Head of caudate nucleus (tissue), 42 donors: Measurements from ENCODE around the gene ALPK3.

Source experiments
- DNase-seq, 42 donors: peaks; one replicate each; pipeline versions ENCODE4 v3.0.0 to v3.0.0-alpha.2; 2020 to 2021; ENCODE audit warnings: mixed read lengths in 7 of 42
- intact Hi-C: fragments of 100-400 bp; cut with DNase I; formaldehyde crosslinking; loops from one replicate; pipeline ENCODE4 v1.15.0; 2022

The ALPK3 gene, protein sequence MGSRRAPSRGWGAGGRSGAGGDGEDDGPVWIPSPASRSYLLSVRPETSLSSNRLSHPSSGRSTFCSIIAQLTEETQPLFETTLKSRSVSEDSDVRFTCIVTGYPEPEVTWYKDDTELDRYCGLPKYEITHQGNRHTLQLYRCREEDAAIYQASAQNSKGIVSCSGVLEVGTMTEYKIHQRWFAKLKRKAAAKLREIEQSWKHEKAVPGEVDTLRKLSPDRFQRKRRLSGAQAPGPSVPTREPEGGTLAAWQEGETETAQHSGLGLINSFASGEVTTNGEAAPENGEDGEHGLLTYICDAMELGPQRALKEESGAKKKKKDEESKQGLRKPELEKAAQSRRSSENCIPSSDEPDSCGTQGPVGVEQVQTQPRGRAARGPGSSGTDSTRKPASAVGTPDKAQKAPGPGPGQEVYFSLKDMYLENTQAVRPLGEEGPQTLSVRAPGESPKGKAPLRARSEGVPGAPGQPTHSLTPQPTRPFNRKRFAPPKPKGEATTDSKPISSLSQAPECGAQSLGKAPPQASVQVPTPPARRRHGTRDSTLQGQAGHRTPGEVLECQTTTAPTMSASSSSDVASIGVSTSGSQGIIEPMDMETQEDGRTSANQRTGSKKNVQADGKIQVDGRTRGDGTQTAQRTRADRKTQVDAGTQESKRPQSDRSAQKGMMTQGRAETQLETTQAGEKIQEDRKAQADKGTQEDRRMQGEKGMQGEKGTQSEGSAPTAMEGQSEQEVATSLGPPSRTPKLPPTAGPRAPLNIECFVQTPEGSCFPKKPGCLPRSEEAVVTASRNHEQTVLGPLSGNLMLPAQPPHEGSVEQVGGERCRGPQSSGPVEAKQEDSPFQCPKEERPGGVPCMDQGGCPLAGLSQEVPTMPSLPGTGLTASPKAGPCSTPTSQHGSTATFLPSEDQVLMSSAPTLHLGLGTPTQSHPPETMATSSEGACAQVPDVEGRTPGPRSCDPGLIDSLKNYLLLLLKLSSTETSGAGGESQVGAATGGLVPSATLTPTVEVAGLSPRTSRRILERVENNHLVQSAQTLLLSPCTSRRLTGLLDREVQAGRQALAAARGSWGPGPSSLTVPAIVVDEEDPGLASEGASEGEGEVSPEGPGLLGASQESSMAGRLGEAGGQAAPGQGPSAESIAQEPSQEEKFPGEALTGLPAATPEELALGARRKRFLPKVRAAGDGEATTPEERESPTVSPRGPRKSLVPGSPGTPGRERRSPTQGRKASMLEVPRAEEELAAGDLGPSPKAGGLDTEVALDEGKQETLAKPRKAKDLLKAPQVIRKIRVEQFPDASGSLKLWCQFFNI (N-terminal part only)

DNA sequence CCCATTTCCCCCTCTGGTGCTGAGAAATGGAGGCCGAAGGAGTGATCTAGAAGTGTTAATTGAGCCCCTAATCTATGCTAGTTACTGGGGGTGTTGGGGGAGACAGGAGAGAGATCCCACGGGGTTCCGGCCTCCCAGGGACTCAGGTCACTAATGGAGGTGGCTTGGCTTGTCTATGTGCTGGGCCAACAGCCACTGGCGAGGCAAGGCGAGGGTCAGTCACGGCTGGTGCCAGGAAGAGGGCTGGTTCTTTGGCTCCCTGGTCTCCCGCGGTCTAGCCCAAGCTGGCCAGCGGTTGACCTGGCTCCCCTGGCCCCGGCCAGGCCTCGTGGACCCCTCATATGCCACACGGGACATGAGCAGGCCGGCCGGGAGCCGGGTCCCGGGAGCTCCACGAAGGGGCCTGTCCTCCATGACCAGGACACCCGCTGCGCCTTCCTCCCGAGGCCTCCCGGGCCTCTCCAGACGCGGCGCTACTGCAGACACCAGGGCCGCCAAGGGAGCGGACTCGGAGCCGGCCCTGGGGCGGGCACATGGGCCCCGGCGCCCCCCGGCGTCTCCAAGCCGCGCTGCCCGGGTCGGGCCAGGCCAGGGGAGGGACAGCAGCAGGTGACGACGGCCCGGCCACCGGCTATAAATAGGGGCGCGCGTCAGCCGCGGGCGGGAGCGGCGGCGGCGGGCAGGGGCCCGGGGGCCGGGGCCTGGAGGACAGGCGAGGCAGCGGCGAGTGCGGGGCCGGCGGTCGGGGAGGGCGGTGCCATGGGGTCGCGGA is at the start of gene ALPK3:
Gene ALPK3 (plus strand): TSS at position 663 of the 772 bp plus-strand sequence. CDS start 97 bp downstream, at position 760.
- DNase-seq, result peak in 9 of 42 donors; percentile 18 to 58 (median 26)
- intact Hi-C loops, result no loop called here

DNA sequence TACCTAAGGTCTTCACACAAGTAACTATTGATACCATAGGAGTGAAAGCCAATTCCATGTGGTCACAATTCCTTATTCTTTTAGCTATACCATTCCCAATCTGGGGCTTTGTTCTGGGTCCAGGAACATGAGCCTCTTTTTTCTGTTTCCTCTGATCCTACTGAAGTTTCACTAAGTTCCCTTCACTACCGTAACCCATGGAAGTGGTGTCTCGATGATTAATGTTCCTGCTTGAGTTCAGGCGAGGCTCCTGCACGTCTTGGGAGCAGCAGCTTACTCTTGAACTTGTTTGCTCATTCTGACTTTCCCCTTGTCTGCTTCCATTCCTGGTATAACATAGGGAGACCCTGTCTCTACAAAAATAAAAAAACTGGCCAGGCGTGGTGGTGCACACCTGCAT is 45.1 kb upstream of the ALPK3 start:
- DNase-seq, result no peak
- intact Hi-C loops, result no loop called here

DNA sequence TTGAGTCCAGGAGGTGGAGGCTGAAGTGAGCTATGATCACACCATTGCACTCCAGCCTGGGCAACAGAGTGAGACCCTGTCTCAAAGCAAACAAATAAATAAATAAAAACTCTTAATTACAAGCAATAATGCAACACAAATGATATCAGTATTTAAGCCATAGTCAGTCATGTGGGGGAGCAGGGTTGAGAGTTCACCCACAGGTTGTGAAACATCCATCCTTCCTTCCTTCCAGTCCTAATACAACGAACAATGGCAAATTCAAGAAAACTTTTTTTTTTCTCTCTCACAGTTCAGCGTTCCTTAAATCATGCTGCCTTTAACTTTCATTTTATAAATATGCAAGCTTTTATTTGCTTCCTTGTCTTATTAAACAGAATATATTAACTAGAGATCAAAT is 44.7 kb upstream of the ALPK3 start:
- intact Hi-C loops, result no loop called here
- DNase-seq, result no peak

DNA sequence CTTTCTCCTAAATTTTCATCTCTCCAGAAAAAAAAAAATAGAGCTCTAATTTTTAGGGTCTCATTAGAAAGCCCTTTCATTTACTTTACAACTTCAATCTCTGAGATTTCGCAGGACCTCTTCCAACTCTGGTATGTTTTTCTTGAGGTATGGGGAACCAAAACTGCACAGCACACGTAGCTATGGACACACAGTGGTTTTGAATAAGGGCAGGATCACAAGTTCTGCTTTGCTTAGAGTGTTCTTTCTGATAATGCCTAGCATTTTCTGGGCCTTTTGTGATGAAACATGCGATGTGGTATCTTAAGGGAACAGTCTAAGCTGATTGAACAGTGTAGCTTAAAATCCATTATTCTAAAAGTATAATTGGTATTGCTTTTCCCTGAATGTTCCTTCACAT is 43.4 kb upstream of the ALPK3 start:
- intact Hi-C loops, result no loop called here
- DNase-seq, result no peak

DNA sequence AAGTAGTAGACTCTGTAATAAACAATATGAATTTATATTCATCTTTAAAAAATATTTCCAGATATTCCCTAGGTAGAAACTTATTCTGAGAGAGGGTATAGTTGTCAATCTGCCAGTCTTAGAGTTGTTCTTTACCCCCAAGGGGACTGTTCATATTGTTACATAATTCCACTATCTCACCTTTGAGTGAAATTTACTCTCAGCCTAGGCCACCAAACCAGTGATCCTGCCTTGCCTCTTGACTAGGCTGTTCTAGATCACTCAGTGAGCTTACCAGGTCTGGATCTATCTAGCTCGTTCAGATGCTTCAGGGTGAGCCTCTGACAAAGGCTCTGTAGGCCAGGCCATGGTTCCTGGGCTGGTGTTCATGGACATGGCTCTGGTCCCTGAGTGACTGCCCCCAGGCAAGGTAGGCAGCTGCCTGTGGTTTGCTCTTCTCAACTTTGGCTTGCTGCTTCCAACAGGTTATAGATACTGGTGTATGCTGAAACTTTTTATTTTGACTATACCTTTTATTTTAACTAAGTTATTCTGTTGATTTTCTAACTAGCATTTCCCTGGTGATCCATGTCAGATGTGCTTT is 41.2 kb upstream of the ALPK3 start:
- DNase-seq, result no peak
- intact Hi-C loops, result no loop called here

DNA sequence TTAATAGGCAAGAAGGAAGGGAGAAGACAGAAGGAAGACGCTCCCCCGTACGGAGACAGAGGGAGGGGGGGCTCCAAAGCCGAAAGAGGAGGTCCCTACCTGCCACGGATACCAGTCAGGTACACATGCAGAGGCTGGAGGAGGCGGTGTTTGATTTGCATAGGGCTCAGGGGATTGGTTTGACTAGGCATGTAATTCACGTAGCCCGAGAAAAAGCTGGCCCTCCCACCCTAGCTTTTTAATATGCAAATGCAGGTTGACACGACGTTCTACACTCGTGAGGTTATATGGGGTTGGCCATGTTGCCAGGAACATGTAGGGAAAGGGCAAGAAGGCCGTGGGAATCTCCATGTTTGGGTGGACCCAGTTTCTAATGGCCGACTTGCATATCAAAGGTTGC is 39.0 kb upstream of the ALPK3 start:
- intact Hi-C loops, result no loop called here
- DNase-seq, result no peak

DNA sequence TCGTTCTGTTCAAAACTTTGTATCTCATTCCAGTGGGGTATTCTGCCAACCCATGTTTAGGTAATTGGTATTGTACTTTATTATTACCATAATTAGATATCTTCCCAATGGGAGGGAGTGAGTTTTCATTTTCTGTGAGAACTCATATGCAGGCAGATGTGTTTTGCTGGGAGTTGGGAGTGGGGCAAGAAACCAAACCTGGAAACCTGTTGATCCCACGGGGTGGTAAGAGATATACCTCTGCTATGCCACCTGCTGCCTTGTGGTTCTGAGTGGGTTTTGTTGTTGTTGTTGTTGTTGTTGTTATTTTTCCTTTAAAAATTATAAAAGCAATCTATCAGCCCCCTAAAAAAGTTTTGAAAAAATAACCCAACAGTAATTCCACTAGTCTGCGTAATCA is 36.7 kb upstream of the ALPK3 start:
- DNase-seq, result no peak
- intact Hi-C loops, result no loop called here

DNA sequence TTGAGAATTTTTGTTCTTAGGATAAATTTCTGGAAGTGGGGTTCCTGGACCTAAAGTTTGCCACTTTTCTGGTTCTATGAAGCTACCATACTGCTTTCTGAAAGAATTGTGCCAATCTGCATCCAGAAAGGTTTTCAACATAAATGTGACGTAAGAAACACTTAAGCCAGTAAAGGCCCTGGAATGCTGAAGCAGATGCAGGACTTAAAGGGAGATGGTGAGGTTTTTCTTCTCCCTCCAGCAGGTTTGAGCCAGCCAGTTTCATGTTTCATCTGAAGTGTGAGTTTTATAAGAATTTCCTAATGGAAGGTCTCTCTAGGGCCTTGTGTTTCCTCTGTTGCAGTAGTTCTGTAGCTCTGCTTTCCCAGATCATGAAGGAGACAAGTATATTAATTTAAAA is 35.7 kb upstream of the ALPK3 start:
- DNase-seq, result no peak
- intact Hi-C loops, result no loop called here

DNA sequence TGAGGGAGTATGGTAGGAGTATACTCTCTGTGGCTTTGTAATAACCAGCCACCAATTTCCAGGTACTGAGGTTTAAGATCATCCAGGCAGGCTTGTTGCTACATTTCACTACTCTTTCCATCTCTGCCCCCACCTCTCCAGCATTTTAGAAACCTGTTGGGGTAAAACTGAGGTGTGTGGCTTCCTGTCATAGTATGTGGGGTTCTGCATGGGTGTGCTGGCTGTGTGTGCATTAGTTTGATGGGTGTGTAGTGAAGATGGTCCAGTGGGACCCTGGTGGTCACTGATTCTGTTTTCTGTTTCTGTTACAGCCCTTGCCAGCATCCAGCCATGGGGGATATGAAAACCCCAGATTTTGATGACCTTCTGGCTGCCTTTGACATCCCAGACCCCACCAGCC is 34.8 kb upstream of the ALPK3 start:
- intact Hi-C loops, result no loop called here
- peak in 1 of 42 donors; percentile 14 for DNase-seq

DNA sequence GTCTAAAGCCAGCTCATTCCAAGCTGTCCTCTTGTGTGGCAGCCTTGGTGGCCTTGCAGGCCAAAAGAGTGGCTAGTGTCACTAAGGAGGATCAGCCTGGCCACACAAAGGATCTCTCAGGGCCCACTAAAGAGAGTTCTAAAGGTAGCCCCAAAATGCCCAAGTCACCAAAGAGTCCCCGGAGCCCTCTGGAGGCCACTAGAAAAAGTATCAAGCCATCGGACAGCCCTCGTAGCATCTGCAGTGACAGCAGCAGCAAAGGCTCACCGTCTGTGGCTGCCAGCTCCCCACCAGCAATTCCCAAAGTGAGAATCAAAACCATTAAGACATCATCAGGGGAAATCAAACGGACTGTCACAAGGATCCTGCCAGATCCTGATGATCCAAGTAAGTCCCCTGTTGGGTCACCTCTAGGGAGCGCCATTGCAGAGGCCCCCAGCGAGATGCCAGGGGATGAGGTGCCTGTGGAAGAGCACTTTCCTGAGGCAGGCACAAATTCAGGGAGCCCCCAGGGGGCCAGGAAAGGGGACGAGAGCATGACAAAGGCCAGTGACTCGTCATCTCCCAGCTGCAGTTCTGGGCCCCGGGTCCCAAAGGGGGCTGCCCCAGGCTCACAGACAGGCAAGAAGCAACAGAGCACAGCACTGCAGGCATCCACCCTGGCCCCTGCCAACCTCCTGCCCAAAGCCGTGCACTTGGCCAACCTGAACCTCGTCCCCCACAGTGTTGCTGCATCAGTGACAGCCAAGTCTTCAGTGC is 33.5 kb upstream of the ALPK3 start:
- intact Hi-C loops, result no loop called here
- DNase-seq, result no peak

DNA sequence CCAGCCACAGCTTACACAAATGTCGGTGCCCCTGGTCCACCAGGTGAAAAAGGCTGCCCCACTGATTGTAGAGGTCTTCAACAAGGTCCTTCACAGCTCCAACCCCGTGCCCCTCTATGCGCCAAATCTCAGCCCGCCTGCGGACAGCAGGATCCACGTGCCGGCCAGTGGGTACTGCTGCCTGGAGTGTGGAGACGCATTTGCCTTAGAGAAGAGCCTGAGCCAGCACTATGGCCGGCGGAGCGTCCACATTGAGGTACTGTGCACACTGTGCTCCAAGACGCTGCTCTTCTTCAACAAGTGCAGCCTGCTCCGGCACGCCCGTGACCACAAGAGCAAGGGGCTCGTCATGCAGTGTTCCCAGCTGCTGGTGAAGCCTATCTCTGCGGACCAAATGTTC is 32.9 kb upstream of the ALPK3 start:
- DNase-seq, result no peak
- intact Hi-C loops, result no loop called here

DNA sequence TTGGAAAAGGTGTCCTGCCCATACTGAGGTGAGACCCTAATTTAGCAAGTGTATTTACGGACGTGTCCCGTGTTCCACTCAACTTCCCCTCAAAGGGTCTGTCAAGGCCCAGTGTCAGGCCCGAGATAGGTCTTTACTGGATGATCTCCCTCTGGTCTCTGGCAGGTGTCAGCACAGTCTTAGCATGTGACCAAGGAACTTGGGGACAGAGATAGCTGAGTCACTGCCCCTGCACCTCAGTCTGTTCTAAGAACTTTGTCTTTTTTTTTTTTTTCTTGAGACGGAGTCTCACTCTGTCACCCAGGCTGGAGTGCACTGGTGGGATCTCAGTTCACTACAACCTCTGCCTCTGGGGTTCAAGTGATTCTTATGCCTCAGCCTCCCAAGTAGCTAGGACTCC is 32.1 kb upstream of the ALPK3 start:
- intact Hi-C loops, result no loop called here
- DNase-seq, result no peak

DNA sequence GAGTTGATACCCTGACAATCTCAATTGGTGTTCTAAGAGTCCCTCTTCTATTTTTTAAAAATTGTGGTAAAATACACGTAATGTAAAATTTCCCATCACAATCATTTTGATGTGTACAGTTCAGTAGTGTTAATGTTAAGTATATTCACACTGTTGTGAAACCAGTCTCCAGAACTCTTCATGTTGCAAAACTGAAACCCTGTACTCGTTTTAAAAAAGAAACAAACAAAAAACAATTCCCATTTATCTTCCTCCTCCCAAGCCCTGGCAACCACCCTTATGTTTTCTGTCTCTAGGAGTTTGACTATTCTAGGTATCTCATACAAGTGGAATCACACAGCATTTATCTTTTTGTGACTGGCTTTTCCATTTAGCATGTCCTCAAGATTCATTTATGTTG is 28.7 kb upstream of the ALPK3 start:
- no peak for DNase-seq
- intact Hi-C loops, result no loop called here

DNA sequence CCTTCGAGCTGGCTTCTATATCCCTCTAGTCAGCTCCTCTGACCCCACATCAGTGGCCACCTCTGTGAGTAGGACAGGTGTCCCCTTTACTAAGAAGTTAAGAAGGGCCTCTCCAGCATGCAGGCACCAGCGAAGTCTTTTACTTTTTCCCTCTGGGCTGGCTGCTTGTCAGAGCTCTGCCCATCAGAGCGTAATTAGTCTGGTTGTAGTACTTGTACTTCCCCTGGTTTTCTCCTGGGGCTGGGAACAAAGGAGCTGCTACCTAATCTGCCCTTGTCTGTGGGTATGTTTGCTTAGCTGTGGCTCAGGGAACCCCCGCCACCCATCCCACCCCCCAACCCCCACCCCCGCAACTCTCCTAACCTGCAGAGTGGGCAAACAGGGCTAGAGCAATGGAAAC is 27.4 kb upstream of the ALPK3 start:
- DNase-seq, result no peak
- intact Hi-C loops, result no loop called here

DNA sequence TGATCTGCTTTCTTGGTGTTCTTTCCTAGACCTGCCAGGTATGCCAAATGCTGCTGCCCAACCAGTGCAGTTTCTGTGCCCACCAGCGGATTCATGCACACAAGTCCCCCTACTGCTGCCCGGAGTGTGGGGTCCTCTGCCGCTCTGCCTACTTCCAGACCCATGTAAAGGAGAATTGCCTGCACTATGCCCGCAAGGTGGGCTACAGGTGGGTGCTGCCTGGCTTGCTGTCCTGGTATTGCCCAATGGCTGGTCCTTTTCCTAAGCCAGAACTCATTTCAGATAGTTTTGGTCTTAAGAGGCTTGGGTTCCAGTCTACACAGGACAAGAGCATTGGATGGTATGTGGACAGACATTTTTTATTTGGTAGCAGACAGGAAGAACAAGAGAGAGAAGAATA is 26.5 kb upstream of the ALPK3 start:
- intact Hi-C loops, result no loop called here
- peak in 1 of 42 donors; percentile 7 for DNase-seq

DNA sequence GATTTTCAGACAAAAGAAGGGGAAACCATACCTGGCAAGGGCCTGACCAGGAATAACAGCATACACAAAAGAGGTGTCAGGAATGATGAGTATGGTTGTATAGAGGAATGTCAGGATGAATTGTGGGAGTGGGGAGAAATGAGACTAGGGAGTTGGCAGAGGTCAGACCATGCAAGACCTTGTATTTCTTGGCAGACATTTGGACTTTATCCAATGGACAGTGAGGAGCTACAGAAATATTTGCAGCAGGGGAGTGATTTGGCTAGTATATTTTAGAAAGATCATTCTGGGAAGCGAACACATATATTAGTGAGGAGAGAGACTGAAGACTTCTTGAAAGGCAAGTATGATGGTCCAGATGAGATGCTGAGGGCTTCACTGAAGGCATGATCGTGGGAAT is 25.4 kb upstream of the ALPK3 start:
- intact Hi-C loops, result no loop called here
- no peak for DNase-seq

DNA sequence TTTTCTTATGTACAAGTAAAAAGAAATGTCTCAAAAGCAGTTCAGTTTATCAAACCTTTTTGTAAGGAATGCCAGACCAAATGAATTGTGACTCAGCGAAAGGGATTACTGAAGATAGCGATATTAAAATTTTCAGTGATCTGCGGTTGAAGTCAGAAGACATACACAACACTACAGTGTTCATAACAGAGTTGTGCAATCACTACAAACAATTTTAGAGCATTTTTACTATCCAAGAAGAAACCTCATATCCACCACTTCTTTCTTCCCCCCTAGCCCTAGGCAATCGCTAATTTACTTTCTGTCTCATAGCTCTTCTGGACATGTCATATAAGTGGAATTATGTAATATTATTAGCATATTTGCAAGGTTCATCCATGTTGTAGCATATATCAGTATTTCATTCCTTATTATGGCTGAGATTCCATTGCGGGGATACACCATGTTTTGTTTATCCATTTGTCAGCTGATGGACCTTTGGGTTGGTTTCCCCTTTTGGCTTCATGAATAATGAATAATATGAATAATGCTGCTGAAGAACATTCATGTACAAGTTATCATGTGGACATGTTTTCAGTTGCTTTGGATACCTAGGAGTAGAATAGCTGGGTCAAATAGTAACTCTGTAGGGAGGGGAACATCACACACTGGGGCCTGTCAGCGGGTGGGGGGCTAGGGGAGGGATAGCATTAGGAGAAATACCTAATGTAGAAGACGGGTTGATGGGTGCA is 23.6 kb upstream of the ALPK3 start:
- no peak for DNase-seq
- intact Hi-C loops, result no loop called here
